LNCaP clone FGC (cell line): ENCODE data around the gene GSTP1.
"Not testable (repeated sequence)": the region's sequence is repeated elsewhere in the genome, so short reads cannot be mapped to it uniquely, and the experiment has no call there.

Experiments used
- DNase-seq: peaks from one replicate; pipeline ENCODE4 v3.0.0-alpha.2; 2011; ENCODE audit warnings: low read depth
- H3K4me3 ChIP-seq: 2 replicates; pipeline ENCODE4 v1.5.1; 2011; ENCODE audit warnings: mild to moderate bottlenecking, low read depth, low read length, control low read depth
- TF ChIP-seq, protein P1 (sequence below): IDR thresholded peaks from 2 replicates; pipeline ENCODE4 v1.5.1; 2012; ENCODE audit warnings: mild to moderate bottlenecking; ENCODE audit not compliant: control insufficient read depth, insufficient read depth; ENCODE audit errors: extremely low read depth

GSTP1 gene

DNA sequence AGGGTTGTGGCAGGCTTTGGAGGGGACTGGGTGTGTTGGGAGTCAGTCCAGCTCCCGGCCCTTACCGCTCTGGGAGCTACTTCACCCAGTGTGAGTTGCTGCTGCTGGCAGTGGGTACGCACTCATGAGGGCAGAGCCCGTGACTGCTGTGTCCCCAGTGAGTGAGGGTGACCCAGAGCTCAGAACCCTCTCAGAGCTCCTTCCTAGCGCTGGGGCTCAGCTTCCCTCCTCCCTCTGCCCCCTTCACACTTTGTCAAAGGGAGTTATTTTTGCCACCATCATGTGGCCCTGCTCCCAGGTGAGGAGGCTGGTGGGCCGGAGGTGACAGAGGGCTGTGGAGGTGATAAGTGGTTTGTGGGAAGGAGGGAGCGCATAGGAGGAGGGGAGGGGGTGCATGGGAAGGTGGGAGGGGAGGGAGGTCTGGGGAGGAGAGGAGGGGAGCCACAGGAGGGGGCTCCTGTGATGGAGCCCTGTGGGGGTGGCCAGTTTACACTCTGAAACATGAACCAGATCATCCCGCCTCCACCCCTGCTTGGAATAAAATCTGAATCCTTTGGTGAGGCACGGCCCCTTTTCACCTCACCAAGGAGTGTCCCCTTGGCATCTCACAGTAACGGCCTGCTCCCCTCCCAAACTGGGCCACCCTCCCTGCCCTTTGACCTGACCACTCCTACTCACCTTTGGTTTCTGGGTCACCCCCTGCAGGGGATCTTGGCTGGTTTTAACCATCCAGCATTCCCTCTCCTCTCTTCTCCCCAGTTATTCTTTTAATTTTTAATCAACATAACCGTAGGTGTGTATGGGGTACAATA is 33.0 kb downstream of the GSTP1 start:
- DNase-seq = no peak
- H3K4me3 ChIP-seq = no peak overlapping the region
- TF ChIP-seq, protein P1, sequence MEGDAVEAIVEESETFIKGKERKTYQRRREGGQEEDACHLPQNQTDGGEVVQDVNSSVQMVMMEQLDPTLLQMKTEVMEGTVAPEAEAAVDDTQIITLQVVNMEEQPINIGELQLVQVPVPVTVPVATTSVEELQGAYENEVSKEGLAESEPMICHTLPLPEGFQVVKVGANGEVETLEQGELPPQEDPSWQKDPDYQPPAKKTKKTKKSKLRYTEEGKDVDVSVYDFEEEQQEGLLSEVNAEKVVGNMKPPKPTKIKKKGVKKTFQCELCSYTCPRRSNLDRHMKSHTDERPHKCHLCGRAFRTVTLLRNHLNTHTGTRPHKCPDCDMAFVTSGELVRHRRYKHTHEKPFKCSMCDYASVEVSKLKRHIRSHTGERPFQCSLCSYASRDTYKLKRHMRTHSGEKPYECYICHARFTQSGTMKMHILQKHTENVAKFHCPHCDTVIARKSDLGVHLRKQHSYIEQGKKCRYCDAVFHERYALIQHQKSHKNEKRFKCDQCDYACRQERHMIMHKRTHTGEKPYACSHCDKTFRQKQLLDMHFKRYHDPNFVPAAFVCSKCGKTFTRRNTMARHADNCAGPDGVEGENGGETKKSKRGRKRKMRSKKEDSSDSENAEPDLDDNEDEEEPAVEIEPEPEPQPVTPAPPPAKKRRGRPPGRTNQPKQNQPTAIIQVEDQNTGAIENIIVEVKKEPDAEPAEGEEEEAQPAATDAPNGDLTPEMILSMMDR = no peak

DNA sequence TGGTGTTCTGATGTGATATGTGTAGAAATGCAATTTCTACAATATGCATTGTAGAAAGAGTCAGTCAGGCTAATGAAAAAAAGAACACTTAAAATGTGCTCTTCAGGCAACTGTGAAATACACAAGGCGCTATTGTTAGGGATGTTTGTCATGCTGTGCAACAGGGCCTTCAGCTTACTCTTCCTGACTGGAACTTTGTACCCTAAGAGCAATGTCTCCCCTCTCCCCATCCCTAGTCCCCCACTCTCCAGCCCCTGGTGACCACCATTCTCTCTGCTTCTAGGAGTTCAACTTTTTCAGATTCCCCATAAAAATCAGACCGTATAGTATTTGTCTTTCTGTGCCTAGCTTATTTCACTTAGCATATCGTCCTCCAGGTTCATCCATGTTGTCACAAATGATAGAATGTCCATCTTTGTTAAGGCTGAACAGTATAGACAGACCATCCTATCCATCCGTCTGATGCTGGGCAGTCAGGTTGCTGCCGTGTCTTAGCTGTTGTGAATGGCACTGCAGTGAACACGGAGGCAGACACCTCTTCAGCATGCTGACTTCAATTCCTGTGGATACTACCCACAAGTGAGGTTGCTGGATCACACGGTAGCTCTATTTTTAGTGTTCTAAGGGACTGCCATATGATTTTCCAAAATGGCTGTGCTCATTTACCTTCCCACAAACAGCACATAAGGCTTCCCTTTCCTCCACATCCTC is 33.8 kb downstream of the GSTP1 start:
- no peak for DNase-seq
- H3K4me3 ChIP-seq = no peak overlapping the region
- TF ChIP-seq, protein P1 = no peak

DNA sequence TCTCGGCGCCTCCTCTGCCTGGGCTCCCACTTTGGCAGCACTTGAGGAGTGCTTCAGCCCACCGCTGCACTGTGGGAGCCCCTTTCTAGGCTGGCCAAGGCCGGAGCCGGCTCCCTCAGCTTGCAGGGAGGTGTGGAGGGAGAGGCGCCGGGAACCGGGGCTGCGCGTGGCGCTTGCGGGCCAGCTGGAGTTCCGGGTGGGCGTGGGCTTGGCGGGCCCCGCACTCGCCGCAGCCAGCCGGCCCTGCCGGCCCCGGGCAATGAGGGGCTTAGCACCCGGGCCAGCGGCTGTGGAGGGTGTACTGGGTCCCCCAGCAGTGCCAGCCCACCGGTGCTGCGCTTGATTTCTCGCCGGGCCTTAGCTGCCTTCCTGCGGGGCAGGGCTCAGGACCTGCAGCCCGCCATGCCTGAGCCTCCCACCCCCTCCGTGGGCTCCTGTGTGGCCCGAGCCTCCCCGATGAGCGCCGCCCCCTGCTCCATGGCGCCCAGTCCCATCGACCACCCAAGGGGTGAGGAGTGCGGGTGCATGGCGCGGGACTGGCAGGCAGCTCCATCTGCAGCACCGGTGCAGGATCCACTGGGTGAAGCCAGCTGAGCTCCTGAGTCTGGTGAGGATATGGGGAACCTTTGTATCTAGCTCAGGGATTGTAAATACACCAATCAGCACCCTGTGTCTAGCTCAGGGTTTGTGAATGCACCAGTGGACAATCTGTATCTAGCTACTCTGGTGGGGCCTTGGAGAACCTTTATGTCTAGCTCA is 35.5 kb downstream of the GSTP1 start:
- H3K4me3 ChIP-seq, DNase-seq: not testable (repeated sequence)

DNA sequence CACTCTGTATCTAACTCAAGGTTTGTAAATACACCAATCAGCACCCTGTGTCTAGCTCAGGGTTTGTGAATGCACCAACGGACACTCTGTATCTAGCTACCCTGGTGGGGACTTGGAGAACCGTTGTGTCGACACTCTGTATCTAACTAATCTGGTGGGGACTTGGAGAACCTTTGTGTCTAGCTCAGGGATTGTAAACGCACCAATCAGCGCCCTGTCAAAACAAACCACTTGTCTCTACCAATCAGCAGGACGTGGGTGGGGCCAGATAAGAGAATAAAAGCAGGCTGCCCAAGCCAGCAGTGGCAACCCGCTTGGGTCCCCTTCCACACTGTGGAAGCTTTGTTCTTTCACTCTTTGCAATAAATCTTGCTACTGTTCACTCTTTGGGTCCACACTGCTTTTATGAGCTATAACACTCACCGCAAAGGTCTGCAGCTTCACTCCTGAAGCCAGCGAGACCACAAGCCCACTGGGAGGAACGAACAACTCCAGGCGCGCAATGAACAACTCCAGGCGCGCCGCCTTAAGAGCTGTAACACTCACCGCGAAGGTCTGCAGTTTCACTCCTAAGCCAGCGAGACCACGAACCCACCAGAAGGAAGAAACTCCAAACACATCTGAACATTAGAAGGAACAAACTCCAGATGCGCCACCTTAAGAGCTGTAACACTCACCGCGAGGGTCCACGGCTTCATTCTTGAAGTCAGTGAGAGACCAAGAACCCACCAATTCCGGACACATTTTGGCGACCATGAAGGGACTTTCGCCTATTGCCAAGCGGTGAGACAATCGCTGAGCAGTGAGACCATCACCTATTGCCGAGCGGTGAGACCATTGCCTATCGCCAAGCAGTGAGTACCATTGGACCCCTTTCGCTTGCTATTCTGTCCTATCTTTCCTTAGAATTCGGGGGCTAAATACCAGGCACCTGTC is 36.3 kb downstream of the GSTP1 start:
- not testable (repeated sequence) for DNase-seq, H3K4me3 ChIP-seq

DNA sequence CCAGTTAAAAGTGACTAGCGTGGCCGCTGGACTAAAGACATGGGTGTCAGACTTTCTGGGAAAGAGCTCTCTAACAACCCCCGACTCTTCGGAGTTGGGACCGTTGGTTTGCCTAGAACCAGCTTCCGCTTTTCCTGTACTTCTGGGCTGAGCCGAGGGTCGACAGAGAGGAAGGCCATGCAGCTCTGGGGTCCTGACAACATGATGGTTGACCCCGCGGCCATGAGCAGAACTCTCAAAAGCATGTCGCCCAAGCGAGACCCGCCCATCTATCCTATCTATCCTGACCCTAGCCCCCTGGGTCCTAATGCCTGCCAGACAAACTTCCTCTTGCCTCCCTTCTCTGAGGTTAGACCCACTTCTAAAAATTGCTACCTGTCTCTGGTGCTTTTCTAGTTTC is 37.0 kb downstream of the GSTP1 start:
- H3K4me3 ChIP-seq, DNase-seq: not testable (repeated sequence)

DNA sequence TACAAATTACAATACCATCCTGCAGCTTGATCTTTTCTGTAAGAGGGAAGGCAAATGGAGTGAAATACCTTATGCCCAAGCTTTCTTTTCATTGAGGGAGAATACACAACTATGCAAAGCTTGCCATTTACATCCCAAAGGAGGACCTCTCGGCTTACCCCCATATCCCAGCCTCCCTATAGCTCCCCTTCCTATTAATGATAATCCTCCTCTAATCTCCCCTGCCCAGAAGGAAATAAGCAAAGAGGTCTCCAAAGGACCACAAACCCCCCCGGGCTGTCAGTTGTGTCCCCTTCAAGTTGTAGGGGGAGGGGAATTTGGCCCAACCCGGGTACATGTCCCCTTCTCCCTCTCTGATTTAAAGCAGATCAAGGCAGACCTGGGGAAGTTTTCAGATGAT is 38.3 kb downstream of the GSTP1 start:
- not testable (repeated sequence) for DNase-seq, H3K4me3 ChIP-seq

DNA sequence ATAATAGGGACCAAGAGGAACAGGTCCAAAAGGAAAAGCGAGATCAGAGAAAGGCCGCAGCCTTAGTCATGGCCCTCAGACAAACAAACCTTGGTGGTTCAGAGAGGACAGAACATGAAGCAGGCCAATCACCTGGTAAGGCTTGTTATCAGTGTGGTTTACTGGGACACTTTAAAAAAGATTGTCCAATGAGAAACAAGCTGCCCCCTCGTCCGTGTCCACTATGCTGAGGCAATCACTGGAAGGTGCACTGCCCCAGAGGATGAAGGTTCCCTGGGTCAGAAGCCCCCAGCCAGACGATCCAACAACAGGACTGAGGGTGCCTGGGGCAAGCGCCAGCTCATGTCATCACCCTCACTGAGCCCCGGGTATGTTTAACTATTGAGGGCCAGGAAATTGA is 39.3 kb downstream of the GSTP1 start:
- DNase-seq, H3K4me3 ChIP-seq: not testable (repeated sequence)

DNA sequence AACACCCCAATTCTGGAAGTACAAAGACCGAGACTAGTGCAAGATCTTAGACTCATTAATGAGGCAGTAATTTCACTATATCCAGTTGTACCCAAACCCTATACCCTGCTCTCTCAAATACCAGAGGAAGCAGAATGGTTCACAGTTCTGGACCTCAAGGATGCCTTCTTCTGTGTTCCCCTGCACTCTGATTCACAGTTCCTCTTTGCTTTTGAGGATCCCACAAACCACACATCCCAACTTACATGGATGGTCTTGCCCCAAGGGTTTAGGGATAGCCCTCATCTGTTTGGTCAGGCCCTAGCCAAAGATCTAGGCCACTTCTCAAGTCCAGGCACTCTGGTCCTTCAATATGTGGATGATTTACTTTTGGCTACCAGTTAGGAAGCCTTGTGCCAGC is 40.2 kb downstream of the GSTP1 start:
- H3K4me3 ChIP-seq, DNase-seq: not testable (repeated sequence)

DNA sequence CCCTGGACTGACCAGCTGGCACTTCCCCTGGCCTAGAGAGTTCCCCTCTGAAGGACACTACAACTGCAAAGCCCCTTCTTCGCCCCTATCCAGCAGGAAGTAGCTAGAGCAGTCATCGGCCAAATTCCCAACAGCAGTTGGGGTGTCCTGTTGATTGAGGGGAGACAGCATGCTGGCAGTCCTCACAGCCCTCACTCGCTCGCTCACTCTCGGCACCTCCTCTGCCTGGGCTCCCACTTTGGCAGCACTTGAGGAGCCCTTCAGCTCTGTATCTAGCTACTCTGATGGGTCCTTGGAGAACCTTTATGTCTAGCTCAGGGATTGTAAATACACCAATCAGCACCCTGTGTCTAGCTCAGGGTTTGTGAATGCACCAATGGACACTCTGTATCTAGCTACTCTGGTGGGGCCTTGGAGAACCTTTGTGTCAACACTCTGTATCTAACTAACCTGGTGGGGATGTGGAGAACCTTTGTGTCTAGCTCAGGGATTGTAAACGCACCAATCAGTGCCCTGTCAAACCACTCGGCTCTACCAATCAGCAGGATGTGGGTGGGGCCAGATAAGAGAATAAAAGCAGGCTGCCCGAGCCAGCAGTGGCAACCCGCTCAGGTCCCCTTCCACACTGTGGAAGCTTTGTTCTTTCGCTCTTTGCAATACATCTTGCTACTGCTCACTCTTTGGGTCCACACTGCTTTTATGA is 42.7 kb downstream of the GSTP1 start:
- not testable (repeated sequence) for DNase-seq

DNA sequence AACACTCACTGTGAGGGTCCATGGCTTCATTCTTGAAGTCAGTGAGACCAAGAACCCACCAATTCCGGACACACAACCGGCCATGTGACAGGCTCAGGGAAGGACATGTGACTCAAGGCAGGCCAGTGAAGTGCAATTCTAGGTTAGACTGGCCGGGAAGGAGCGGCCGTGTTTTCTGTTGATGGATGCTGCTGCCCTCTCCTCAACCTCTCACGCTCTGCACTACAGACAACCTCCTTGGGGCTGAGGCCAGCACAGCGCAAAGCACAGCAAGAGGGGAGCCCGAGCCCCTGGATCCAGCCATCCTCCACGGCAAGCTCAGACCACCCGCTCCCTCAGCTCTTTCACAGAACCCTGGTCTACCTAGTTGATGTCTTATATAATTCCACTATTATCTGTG is 43.4 kb downstream of the GSTP1 start:
- H3K4me3 ChIP-seq = no peak overlapping the region
- no peak for DNase-seq

More for the DNA sequence above, 42.7 kb downstream of the GSTP1 start:
- H3K4me3 ChIP-seq = not testable (repeated sequence)

More for the DNA sequence above, 43.4 kb downstream of the GSTP1 start:
- TF ChIP-seq, protein P1 = no peak
